ELF-1 (cell line): ENCODE data around the gene SLC25A43.
"Not testable (repeated sequence)": the region's sequence is repeated elsewhere in the genome, so short reads cannot be mapped to it uniquely, and the experiment has no call there.

Source experiments
- DNase-seq: peaks from one replicate; pipeline ENCODE4 v3.0.0-alpha.2; 2016; ENCODE audit warnings: low read depth, low spot score

The SLC25A43 gene

DNA sequence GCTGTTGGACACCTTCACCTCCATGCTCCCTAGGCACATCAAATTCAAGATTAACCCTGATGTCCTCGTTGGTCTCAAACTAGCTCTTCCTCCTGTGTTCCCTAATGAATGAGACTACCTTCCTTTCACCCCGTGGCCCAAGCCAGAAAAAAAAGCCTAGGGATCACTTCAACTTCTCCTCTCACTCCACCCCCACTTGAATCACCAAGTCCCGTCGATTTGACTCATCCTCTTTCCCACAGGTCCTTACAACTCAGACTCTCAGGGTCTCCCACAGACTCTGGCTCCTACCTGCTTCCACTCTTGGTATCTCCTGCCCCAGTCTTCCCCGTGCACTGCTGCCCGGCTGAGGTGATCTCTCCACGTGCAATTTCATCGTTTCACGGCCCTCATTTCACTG, 8.5 kb downstream of the SLC25A43 start:
- no peak for DNase-seq

DNA sequence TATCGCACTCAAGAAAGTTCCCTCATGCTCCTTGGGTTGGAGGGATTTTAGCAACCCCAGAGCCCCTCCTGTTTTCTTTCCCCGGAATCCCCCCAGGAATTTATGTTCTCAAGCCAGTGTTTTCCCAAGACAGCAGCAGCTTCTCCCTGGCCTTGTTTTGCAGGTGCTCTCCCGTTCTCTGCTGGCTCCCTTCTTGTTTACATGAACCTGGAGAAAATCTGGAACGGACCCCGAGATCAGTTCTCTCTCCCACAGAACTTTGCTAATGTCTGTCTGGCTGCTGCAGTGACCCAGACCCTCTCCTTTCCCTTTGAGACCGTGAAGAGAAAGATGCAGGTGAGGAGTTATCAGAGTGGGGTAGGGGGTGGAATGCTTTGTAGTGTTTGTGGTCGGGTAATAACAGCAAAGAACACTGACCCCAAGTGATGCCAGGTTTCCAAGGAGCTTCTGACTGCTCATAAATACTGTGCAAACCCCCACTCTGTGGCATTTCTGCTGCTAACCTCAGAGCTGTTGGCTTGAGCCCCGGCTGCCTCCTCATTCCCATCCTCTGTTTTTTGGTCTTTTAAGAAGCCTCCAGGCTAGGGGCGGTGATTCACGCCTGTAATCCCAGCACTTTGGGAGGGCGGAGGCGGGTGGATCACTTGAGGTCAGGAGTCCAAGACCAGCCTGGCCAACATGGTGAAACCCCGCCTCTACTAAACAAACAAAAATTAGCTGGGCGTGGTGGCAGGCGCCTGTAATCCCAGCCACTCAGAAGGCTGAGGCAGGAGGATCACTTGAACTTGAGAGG, 11.1 kb downstream of the SLC25A43 start:
- peak; percentile 95 for DNase-seq

DNA sequence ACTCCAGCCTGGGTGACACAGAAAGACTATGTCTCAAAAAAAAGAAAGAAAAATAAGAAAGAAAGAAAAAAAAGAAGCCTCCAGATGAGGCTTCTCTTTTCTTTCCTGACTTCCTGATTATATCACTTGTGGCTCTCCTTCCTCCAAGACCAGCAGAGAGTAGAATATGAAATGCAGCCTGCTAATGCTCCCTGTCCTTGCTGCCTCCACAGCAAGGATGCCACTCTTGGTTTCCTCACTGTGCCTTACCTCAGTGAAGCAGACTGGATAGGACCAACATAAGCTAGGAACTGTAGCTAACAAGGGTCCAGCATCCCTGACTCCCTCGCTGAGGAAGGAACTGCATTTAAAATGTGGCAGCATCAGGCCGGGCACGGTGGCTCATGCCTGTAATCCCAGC, 11.7 kb downstream of the SLC25A43 start:
- DNase-seq, result no peak

DNA sequence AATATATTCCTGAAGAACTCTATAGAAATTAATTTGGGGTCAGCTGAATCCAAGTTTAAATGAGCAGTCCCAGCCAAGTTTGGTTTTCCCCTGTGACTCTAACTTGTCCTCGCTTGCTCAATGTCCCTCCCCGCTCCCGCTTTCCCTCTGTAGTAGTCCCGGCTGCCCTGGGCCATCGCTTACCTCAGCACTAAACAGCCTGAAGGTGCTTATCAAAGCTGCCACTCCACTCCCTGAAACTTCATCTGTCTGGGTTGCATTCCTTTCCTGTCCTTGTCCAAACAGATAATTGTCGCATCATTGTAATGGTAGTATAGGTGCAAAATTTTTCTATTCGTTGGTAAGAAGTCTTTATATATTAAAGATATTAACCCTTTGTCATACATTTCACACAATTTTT, 12.8 kb downstream of the SLC25A43 start:
- DNase-seq, result peak; percentile 71

GRCh38 chrX:119417376-119417775, 18.2 kb downstream of the SLC25A43 start:
- DNase-seq, result no peak

- no peak for DNase-seq
Measured at GRCh38 chrX:119417842-119418241, 18.7 kb downstream of the SLC25A43 start.

DNA sequence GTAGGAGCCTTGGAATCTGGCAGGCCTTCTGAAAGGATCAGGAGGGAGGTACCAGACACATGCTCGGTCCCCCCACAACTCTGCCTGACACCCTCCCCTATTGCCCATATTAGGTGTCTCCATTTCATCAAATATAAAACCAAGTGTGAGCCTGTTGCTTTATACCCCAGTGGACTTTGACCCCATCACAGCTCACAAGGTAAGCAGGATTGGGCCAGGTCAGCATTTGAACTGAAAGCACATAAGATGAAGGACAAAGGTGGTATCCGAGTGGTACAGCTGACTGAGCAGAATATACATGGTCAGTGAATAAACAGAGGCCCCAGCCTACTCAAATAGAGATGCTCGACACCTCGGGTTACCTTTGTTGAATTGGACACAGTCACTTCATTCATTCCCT, 20.0 kb downstream of the SLC25A43 start:
- no peak for DNase-seq

DNA sequence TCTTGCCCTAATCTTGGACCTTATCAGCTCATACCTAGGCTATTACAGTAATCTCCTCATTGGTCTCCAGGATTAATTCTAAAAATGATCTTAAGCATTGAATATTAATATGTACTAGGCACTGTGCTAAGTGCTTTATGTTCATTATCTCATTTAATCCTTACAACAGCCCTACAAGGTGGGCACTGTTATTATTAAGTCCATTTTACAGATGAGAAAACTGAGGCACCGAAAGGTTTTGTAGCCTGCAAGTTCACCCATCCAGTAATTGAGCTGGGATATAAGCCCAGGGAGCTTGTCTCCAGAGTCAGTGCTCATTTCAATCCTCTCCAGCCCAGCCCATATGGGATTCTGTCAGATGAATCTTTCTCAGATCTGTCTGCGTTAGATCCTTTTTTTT, 20.8 kb downstream of the SLC25A43 start:
- DNase-seq, result no peak

DNA sequence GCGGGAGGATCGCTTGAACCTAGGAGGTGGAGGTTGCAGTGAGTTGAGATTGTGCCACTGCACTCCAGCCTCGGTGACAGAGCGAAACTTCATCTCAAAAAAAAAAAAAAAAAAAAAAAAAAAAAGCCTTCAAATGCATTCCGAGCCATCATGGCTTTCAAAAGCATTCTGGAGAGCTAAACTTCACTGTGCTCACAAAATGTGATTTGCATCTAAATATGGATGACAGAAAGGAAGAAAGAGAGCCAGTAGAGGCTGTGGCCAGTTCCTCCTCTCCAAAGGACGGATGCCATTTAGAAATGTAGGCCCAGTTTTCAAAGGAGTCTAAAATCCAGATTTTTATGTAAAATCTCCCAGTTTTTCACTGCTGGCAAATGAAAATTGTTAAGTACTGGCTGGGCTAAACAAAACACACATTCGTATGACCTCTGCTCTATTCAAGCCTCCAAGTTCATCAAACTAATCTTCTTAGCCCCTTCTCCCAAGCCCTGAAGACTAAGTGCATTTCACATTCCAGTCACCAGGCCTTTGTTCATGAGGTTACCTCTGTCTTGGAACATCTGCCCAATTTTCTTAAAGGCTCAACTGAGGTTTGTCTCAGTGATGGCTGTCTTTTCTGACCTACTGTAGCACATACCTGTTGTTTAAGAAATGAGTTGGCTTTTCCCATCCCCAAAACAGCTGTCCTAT, 22.0 kb downstream of the SLC25A43 start:
- no peak for DNase-seq

DNA sequence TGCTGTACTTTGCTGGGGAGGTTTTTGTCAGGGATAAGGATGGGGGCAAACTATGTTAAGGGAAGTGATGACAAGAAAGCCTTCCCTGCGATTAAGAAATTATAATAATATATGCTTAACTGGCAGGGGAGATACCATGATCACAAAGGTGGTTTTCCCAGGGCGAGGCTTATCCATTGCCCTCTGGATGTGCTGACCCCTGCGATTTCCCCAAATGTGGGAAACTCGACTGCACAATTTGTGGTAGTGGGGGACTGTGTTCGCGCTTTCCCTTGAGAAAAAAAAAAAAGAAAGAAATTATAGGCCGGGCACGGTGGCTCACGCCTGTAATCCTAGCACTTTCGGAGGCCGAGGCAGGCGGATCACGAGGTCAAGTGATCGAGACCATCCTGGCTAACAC, 24.5 kb downstream of the SLC25A43 start:
- DNase-seq, result no peak

GRCh38 chrX:119424999-119425398, 25.9 kb downstream of the SLC25A43 start:
- no peak for DNase-seq

DNA sequence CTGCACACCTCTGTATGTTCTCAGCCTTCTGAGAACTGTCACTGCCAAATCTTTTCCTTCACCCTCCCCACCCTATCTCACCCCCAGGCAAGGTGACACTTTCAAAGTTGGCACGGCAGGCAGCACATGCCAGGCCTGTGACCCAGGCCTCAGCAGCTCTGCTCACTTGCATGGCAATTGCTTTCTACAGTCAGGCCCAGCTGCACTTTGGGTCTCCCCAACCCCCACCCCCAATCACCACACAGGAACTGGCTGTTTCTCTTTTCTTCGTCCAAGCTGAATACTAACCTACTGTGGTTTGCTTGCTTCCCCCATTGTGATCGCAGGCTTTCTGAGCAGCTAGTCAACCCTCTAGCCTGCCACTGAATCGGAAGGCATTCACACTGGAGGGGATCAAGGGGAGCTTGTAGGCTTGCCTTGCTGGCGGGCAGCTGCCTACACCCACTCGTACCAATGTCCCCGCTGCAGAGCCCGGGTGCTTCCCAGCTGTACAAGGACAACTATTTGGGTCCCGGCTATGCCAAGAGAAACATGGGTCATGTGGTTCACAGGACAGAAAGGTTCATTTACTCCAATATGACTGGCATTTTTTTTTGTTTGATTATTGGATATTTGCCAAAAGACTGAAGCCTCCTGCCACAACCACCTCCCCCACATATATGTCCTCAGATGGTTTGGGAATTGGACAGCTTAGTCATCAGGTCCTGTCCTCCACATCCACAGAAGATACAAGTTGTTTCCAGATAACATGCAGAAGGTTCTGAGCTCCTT, 28.1 kb downstream of the SLC25A43 start:
- no peak for DNase-seq

- no peak for DNase-seq
Measured at GRCh38 chrX:119427795-119428185, 28.7 kb downstream of the SLC25A43 start.

DNA sequence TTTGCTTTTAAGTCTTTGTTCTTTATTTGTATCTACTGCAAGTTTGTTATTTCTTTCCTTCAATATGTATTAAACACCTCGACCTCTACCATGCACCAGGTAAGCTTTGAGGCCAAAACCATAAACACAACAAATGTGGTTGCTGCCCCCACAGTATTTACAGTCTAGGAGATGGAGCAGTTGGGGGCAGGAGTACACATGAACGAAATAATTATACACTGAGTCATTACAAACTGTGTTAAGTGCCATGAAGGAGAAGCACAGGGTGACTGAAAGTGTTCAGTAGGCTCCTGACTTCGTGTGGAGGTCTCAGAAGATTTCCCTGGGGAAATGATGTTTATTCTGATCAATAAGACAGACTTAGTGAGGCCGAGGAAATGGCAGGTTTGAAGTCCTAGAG, 30.3 kb downstream of the SLC25A43 start:
- no peak for DNase-seq

DNA sequence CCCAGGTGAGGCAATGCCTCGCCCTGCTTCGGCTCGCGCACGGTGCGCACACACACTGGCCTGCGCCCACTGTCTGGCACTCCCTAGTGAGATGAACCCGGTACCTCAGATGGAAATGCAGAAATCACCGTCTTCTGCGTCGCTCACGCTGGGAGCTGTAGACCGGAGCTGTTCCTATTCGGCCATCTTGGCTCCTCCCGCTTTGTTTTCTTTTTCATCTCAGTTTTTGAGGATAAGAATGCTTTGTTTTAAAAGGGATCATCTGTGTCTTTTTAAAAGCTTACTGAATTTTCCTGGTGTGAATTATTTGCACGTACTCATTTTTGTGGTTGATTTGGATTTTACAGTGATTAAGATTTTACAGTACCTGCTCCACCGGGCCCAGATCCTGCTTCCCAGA, 42.2 kb downstream of the SLC25A43 start:
- not testable (repeated sequence) for DNase-seq

DNA sequence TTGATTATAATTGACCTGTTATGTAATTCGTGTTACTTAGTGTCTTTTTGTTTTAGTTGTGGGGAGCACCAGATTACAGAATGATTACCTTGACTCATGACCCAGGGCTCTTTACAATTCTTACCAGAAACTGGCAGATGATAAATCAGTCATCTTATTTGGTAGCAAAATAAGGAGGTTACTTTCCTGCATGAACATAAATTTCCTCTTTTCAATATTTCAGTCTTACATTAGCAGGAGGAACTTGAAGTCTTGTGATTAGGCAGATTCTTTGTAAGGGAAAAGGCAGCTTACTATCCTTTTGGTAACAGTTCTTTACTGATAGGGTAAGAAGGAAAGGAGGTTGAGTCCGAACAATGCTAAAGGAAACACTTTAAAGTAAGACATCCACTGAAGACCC, 43.1 kb downstream of the SLC25A43 start:
- no peak for DNase-seq

GRCh38 chrX:119453202-119453601, 54.1 kb downstream of the SLC25A43 start:
- no peak for DNase-seq

DNA sequence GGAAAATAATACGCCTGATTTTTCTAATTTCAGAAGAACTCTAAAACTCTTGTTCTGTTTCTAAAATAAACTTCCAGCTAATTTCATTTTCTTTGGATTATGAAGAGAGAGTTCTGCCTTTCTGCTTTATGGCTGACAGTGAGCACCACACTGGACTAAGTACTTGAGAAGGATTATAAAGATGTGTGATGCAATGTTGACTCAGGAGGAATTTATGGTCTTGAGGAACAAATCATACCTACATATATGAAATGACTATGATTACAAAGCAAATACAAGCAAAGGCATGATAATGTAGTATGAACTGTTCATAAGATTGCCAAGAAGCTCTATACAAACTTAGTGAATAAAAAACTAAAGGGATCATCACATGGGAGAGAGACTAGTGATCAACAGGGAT, 56.1 kb downstream of the SLC25A43 start:
- no peak for DNase-seq

DNA sequence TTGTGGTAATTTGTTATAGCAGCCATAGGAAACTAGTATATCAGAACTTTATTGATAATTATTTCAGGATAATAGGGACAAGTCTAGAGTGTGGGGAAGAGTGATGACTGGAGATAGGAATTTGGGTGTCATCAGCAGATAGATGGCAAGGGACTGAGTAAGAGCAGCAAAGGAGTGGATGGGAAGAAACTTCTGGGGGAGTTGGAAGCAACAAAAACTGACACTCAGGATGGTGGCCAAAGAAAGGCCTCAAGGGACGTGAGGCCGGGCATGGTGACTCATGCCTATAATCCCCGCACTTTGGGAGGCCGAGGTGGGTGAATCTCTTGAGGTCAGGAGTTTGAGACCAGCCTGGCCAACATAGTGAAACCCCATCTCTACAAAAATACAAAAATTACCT, 60.0 kb downstream of the SLC25A43 start:
- no peak for DNase-seq

GRCh38 chrX:119465555-119465954, 66.4 kb downstream of the SLC25A43 start:
- DNase-seq, result no peak

DNA sequence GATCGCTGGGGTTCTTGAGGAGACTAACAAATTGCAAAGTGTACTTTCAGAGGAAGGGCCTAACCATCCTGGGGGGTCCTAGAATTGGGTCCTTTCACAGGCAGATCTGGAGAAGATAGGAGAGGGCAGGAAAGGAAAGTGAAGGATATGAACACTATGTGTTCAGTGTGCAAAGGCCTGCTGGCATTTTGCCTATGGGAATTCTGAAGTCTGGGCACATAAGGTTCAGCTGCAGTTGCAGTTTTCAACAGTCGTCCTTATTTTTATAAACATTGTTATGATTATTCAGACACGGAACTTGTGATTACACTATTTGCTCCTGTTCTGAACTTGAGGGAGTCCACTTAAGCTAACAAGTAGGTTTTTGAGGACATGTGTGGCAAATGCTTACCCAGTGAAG, 67.8 kb downstream of the SLC25A43 start:
- no peak for DNase-seq

- DNase-seq, result no peak
Measured at GRCh38 chrX:119467433-119467832, 68.3 kb downstream of the SLC25A43 start.
